ENCODE results near the gene MYOF. TPM values are rescaled to one million over a fixed set of nuclear protein-coding genes. Genes with fewer than 3 reads are reported as not detected.

MYOF gene
- total RNA-seq, 4 donors from 2014 or later, result 39.6 to 70.4 (median 59.2) TPM

GRCh38 chr10:93376372-93377293, 105.5 kb downstream of the MYOF start:
- peaks cover 0 to 47% (median 0%) of the 10 kb centered on the region in 3 donors for H3K36me3 ChIP-seq
- peak in 1 of 2 donors; percentile 85 for DNase-seq (ENCODE audit: low spot score in 2 of 2)
- WGBS, 2 donors, result 14 to 17% methylated on average over 10 of the region's 10 CpGs

GRCh38 chr10:93370961-93371360, 111.2 kb downstream of the MYOF start:
- Histone ChIP-seq H3K4me3 (no peak overlapping the region), H3K4me1 (peaks cover 0 to 3% (median 0%) of the 10 kb centered on the region in 4 donors), H3K36me3 (peaks cover 0 to 57% (median 0%) of the 10 kb centered on the region in 3 donors), H3K9me3 (no peaks in the 10 kb centered on the region), H3K27ac (no peak overlapping the region), H3K27me3 (no peaks in the 10 kb centered on the region)
- 30 to 32% methylated on average over 1 of the region's 1 CpG for WGBS, 2 donors
- no peak for DNase-seq (ENCODE audit: low spot score in 2 of 2)
- no peak for TF ChIP-seq CTCF (IDR thresholded peaks at IDR 0.05)
- TF ChIP-seq POLR2A (IDR thresholded peaks at IDR 0.05), result no peak
- no peak for TF ChIP-seq EP300 (IDR thresholded peaks at IDR 0.05)

More at GRCh38 chr10:93376372-93377293, 105.5 kb downstream of the MYOF start:
- TF ChIP-seq CTCF (IDR thresholded peaks at IDR 0.05) (peak; percentile 89 to 96 (median 92)), EP300 (IDR thresholded peaks at IDR 0.05) (peak in 1 of 2 donors; percentile 81), POLR2A (IDR thresholded peaks at IDR 0.05) (no peak)
- Histone ChIP-seq H3K4me1 (peaks cover 0 to 20% (median 6%) of the 10 kb centered on the region in 4 donors), H3K27ac (peak overlapping the region; percentile 73 to 89 (median 82)), H3K27me3 (no peaks in the 10 kb centered on the region), H3K9me3 (no peaks in the 10 kb centered on the region), H3K4me3 (peak overlapping the region in 1 of 4 donors; percentile 4)

DNA sequence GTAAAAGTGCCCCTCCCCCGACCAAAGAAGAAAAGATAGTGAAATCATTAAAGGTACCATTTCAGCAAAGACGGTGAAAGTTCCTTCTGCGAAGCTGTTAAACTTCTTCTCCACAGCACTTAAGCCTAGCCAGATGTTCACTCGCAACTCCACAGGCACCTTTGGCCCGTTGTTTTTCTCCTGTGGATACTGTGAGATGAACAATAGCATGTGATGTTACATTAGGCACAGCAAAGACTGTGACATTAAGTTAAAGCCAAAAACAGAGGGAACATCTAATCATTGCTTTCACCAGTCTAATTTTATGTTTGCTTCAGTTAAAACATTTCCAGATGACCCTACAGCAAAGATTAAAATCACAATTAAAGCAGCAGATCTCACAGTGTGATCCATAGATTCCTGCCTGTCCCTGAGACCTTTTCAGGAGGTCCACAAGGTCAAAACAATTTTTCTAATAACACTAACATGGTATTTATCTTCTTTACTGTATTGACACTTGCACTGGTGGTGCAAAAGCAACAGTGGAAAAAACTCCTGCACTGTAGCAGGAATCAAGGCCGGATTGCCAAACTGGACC, 112.5 kb downstream of the MYOF start:
- Histone ChIP-seq H3K9me3 (no peaks in the 10 kb centered on the region), H3K27me3 (no peaks in the 10 kb centered on the region), H3K4me1 (peaks cover 0 to 11% (median 0%) of the 10 kb centered on the region in 4 donors), H3K4me3 (no peak overlapping the region), H3K27ac (no peak overlapping the region), H3K36me3 (peaks cover 0 to 67% (median 0%) of the 10 kb centered on the region in 3 donors)
- no peak for TF ChIP-seq EP300 (IDR thresholded peaks at IDR 0.05)
- TF ChIP-seq CTCF (IDR thresholded peaks at IDR 0.05), result no peak
- TF ChIP-seq POLR2A (IDR thresholded peaks at IDR 0.05), result no peak
- no peak for DNase-seq (ENCODE audit: low spot score in 2 of 2)
- 68 to 71% methylated on average over 6 of the region's 6 CpGs for WGBS, 2 donors

DNA sequence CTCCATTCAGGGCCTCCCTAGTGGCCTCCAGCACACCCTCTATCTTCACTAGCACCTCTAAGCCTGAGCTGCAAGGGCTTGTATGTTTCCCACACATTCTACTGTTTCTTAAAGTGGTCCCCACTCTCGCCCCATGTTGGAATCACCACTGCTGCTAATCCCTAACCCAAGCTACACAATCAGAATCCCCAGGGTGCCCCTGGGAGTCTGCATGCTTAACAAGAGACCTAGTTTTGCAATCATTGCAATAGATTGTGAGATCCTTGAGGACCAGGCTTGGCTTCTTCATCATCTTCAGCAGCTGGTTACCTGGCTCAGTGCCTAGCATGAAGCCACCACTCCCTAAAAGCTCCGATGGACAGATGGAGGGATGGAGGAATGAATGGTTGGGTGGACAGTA, 113.9 kb downstream of the MYOF start:
- 77 to 78% methylated on average over 2 of the region's 2 CpGs for WGBS, 2 donors

More for the DNA sequence above, 113.9 kb downstream of the MYOF start:
- DNase-seq (ENCODE audit: low spot score in 2 of 2), result no peak
- peaks cover 0 to 18% (median 0%) of the 10 kb centered on the region in 4 donors for H3K4me1 ChIP-seq
- no peak overlapping the region for H3K4me3 ChIP-seq
- no peaks in the 10 kb centered on the region for H3K27me3 ChIP-seq
- TF ChIP-seq CTCF (IDR thresholded peaks at IDR 0.05) (no peak), EP300 (IDR thresholded peaks at IDR 0.05) (no peak), POLR2A (IDR thresholded peaks at IDR 0.05) (no peak)
- H3K9me3 ChIP-seq, result no peaks in the 10 kb centered on the region
- peaks cover 0 to 70% (median 0%) of the 10 kb centered on the region in 3 donors for H3K36me3 ChIP-seq
- no peak overlapping the region for H3K27ac ChIP-seq
